CD14-positive monocyte (primary cell): ENCODE results near the gene FGFR2. TPM values are rescaled to one million over a fixed set of nuclear protein-coding genes. Genes with fewer than 3 reads are reported as not detected.

Source experiments
- DNase-seq, 3 donors: peaks; one replicate each; pipeline ENCODE4 v3.0.0-alpha.2; 2011 to 2022
- H2AFZ ChIP-seq: 2 replicates; pipeline ENCODE4 v1.6.0; 2012; ENCODE audit warnings: mild to moderate bottlenecking, low read depth, low read length, inconsistent platforms; ENCODE audit not compliant: insufficient read depth, poor library complexity, severe bottlenecking
- H3K27ac ChIP-seq, 2 donors: 1 replicate in 1 of 2; 2 replicates in 1 of 2; pipeline ENCODE4 v1.5.1; 2012 to 2013; ENCODE audit warnings: low read length in 2 of 2, control low read depth in 1 of 2, inconsistent platforms in 1 of 2, low read depth in 1 of 2, mild to moderate bottlenecking in 1 of 2
- H3K27me3 ChIP-seq, 2 donors: one replicate each; pipeline versions ENCODE4 v1.6.0 to v1.6.1; 2011 to 2013; ENCODE audit warnings: low read length in 2 of 2; ENCODE audit not compliant: control insufficient read depth in 2 of 2, insufficient read depth in 2 of 2
- H3K36me3 ChIP-seq, 2 donors: replicated peaks in 1 of 2; 1 replicate in 1 of 2; 2 replicates in 1 of 2; pipeline versions ENCODE4 v1.5.1 to v1.6.1; 2012 to 2013; ENCODE audit warnings: low read length in 2 of 2, control low read depth in 1 of 2, inconsistent platforms in 1 of 2, mild to moderate bottlenecking in 1 of 2; ENCODE audit not compliant: insufficient read depth in 2 of 2, control insufficient read depth in 1 of 2
- H3K4me1 ChIP-seq, 2 donors: 1 replicate in 1 of 2; 2 replicates in 1 of 2; pipeline versions ENCODE4 v1.5.1 to v1.6.1; 2012 to 2013; ENCODE audit warnings: low read length in 2 of 2, control low read depth in 1 of 2, inconsistent platforms in 1 of 2, mild to moderate bottlenecking in 1 of 2, moderate library complexity in 1 of 2; ENCODE audit not compliant: insufficient read depth in 2 of 2, control insufficient read depth in 1 of 2
- H3K4me2 ChIP-seq: replicated peaks from 2 replicates; pipeline ENCODE3; 2012; ENCODE audit warnings: low read length, moderate library complexity, mild to moderate bottlenecking; ENCODE audit not compliant: poor library complexity, severe bottlenecking; ENCODE audit errors: extremely low read depth
- H3K4me3 ChIP-seq, 3 experiments: fragments of 200-600 bp in 1 of 3; sonication (generic) in 1 of 3; replicated peaks in 1 of 3; 1 replicate in 2 of 3; 2 replicates in 1 of 3; pipeline ENCODE4 v1.5.1; 2011 to 2013; ENCODE audit warnings: low read length in 3 of 3, mild to moderate bottlenecking in 3 of 3, control low read depth in 2 of 3, low read depth in 2 of 3, inconsistent platforms in 1 of 3, moderate library complexity in 1 of 3
- H3K79me2 ChIP-seq: 2 replicates; pipeline ENCODE4 v1.6.0; 2012; ENCODE audit warnings: mild to moderate bottlenecking, control low read depth, inconsistent platforms, low read length, moderate library complexity; ENCODE audit not compliant: insufficient read depth
- H3K9ac ChIP-seq: 2 replicates; pipeline ENCODE4 v1.6.0; 2017; ENCODE audit warnings: low read length, mild to moderate bottlenecking; ENCODE audit not compliant: insufficient read depth, poor library complexity, severe bottlenecking
- H3K9me3 ChIP-seq, 2 donors: replicated peaks in 1 of 2; 1 replicate in 1 of 2; 2 replicates in 1 of 2; pipeline versions ENCODE4 v1.5.1 to v1.6.1; 2012 to 2013; ENCODE audit warnings: low read length in 2 of 2, control low read depth in 1 of 2; ENCODE audit not compliant: control insufficient read depth in 1 of 2, insufficient read depth in 1 of 2
- H4K20me1 ChIP-seq: 2 replicates; pipeline ENCODE4 v1.6.0; 2012; ENCODE audit warnings: mild to moderate bottlenecking, low read length, control low read depth, moderate library complexity; ENCODE audit not compliant: insufficient read depth
- H3K27ac Mint-ChIP-seq, 7 donors: one replicate each; pipeline ENCODE4 v1.8.0; 2020; ENCODE audit warnings: mild to moderate bottlenecking in 7 of 7, mixed read lengths in 7 of 7, moderate library complexity in 6 of 7, inconsistent platforms in 2 of 7
- H3K27me3 Mint-ChIP-seq, 3 donors: one replicate each; pipeline ENCODE4 v1.8.0; 2021 to 2022; ENCODE audit warnings: low read depth in 3 of 3, mild to moderate bottlenecking in 3 of 3, mixed read lengths in 3 of 3, moderate library complexity in 3 of 3, inconsistent platforms in 1 of 3
- H3K36me3 Mint-ChIP-seq, 2 donors: one replicate each; pipeline ENCODE4 v1.8.0; 2020; ENCODE audit warnings: mixed read lengths in 2 of 2, inconsistent platforms in 1 of 2, mild to moderate bottlenecking in 1 of 2
- H3K4me1 Mint-ChIP-seq: one replicate; pipeline ENCODE4 v1.8.0; 2020; ENCODE audit warnings: mild to moderate bottlenecking, mixed read lengths
- H3K4me3 Mint-ChIP-seq, 2 donors: one replicate each; pipeline ENCODE4 v1.8.0; 2020; ENCODE audit warnings: mild to moderate bottlenecking in 2 of 2, mixed read lengths in 2 of 2, moderate library complexity in 1 of 2
- H3K9me3 Mint-ChIP-seq, 7 donors: one replicate each; pipeline ENCODE4 v1.8.0; 2020 to 2022; ENCODE audit warnings: mixed read lengths in 7 of 7, mild to moderate bottlenecking in 6 of 7, moderate library complexity in 6 of 7, inconsistent platforms in 2 of 7
- CTCF ChIP-seq: fragments of 200-600 bp; IDR thresholded peaks from one replicate; pipeline ENCODE4 v1.8.0; 2022; ENCODE audit warnings: antibody characterized with exemption, mild to moderate bottlenecking
- WGBS: methylation state at CpG from one replicate; pipeline ENCODE4 v1.1.5; 2013; ENCODE audit warnings: missing lambda C conversion rate; ENCODE audit not compliant: insufficient coverage; 5-methylcytosine and 5-hydroxymethylcytosine counted together
- intact Hi-C, 2 donors: fragments of 100-400 bp; cut with micrococcal nuclease; formaldehyde crosslinking; loops; one replicate each; pipeline versions ENCODE4 v1.15.0 to v1.15.1; 2023
- polyA plus RNA-seq, 3 donors: library from polyadenylated mRNA; depleted of rRNA in 1 of 3; unstranded in 2 of 3; stranded (reverse) in 1 of 3; fragments of 300-500 nt in 2 of 3; fragments of >200 nt in 1 of 3; fragmentation: Illumina TruSeq in 2 of 3; gene quantifications; 1 replicate in 2 of 3; 2 replicates in 1 of 3; pipeline ENCODE4 v1.2.3, GENCODE V29; 2012 to 2021

FGFR2 gene
- polyA plus RNA-seq, 3 donors: not detected

- H3K9me3 ChIP-seq: no peaks in the 10 kb centered on the region
- no peaks in the 10 kb centered on the region for H3K4me1 ChIP-seq
- TF ChIP-seq CTCF: no peak
- Mint-ChIP-seq H3K27me3 (peaks cover 0 to 9% (median 6%) of the 10 kb centered on the region in 3 donors), H3K4me1 (no peaks in the 10 kb centered on the region), H3K36me3 (no peaks in the 10 kb centered on the region), H3K4me3 (no peak overlapping the region), H3K27ac (no peak overlapping the region), H3K9me3 (peaks cover 0 to 2% (median 0%) of the 10 kb centered on the region in 7 donors)
- no peaks in the 10 kb centered on the region for H3K27me3 ChIP-seq
- no peak overlapping the region for H3K27ac ChIP-seq
- H3K4me3 ChIP-seq: no peak overlapping the region
- no peak overlapping the region for H3K9ac ChIP-seq
- DNase-seq: no peak
- H3K79me2 ChIP-seq: no peaks in the 10 kb centered on the region
- intact Hi-C loops: no loop called here
- no peaks in the 10 kb centered on the region for H4K20me1 ChIP-seq
- H3K36me3 ChIP-seq: no peaks in the 10 kb centered on the region
- no peak overlapping the region for H3K4me2 ChIP-seq
- 81% methylated on average over 8 of the region's 8 CpGs for WGBS
- H2AFZ ChIP-seq: no peak overlapping the region
Observed at GRCh38 chr10:121514141-121514865, 83.9 kb downstream of the FGFR2 start.

DNA sequence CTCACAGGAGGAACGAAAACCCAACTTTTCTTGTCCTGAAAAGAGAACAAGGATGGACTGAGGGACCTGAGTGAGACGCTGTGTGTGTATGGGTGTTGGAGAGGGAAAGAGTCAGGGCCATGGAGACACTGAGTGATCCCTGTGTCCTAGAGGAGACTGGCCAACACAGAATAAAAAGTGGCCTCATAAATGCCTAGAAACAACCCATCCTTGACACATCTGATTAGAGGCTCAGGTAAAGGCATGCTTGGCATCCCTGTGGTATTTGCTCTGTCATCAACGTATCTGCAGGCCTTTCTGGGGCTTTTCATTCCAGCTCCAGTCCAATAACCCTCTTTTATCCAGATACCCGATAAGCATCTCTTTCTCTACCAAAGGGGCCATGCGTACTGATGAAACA is 86.3 kb downstream of the FGFR2 start:
- H3K27me3 ChIP-seq: no peaks in the 10 kb centered on the region
- H3K36me3 ChIP-seq: no peaks in the 10 kb centered on the region
- no peak for TF ChIP-seq CTCF
- intact Hi-C loops: no loop called here
- no peaks in the 10 kb centered on the region for H3K4me1 Mint-ChIP-seq
- H3K9me3 ChIP-seq: no peaks in the 10 kb centered on the region
- H3K4me3 ChIP-seq: no peak overlapping the region
- H3K4me3 Mint-ChIP-seq: no peak overlapping the region
- no peak overlapping the region for H3K27ac Mint-ChIP-seq
- DNase-seq: no peak
- peaks cover 0 to 5% (median under 1%) of the 10 kb centered on the region in 7 donors for H3K9me3 Mint-ChIP-seq
- H3K9ac ChIP-seq: no peak overlapping the region
- H3K36me3 Mint-ChIP-seq: no peaks in the 10 kb centered on the region
- H3K27ac ChIP-seq: no peak overlapping the region
- H3K4me2 ChIP-seq: no peak overlapping the region
- H3K4me1 ChIP-seq: no peaks in the 10 kb centered on the region
- H3K27me3 Mint-ChIP-seq: peaks cover 0 to 9% (median 6%) of the 10 kb centered on the region in 3 donors
- no peaks in the 10 kb centered on the region for H3K79me2 ChIP-seq
- no peaks in the 10 kb centered on the region for H4K20me1 ChIP-seq
- 90% methylated on average over 3 of the region's 5 CpGs for WGBS
- H2AFZ ChIP-seq: no peak overlapping the region
